Skeletal muscle cell (primary cell): Measurements from ENCODE around the gene FGD2.
A peak's percentile ranks its signal among the peaks of the same experiment; 100 is the strongest.

Experiments used
- DNase-seq: peaks from one replicate; pipeline ENCODE4 v3.0.0-alpha.2; 2010; ENCODE audit warnings: low read depth
- H3K4me3 ChIP-seq: 2 replicates; pipeline ENCODE4 v1.5.1; 2011; ENCODE audit warnings: low read depth, mild to moderate bottlenecking, control low read depth, low read length, moderate library complexity

Gene FGD2

GRCh38 chr6:36970892-36971842 is 34.3 kb upstream of the FGD2 start:
- no peak for DNase-seq
- no peak overlapping the region for H3K4me3 ChIP-seq

DNA sequence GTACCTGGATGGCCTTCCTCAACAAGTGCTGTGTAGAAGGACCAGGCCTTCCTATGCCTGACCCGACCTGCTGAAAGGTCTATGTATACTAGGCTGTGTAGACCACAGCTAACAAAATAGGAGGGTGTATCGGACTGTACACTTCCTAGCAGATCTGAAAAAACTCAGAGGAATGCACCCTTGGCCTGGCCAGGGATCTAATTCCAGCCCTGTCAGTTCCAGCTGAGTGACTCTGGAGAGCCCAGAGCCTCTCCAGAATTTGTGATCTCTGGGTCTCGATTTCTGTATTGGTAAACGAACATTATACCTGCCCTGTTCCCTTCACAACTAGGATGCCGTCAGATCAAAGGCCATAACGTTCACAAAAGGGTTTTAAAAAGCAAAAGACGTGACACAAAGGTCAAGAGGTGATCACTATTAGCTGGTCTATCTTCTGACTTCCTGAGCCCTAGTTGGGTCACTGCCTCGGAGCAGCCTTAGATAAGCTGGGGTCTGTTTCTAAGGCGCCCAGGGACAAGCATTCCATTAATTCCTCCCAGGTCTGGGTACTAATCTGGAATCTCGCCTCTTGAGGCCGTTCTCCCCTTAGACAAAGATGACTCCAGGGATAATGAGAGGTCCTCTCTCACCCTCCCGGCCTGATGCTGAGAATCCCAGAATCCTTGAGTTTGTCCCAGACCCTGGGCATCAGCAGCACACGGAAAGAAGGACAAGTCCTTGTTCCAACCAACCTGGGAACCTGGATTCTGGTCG is 33.4 kb upstream of the FGD2 start:
- DNase-seq: no peak
- H3K4me3 ChIP-seq: no peak overlapping the region

- no peak overlapping the region for H3K4me3 ChIP-seq
- no peak for DNase-seq
Observed at GRCh38 chr6:36973190-36973589, 32.3 kb upstream of the FGD2 start.

DNA sequence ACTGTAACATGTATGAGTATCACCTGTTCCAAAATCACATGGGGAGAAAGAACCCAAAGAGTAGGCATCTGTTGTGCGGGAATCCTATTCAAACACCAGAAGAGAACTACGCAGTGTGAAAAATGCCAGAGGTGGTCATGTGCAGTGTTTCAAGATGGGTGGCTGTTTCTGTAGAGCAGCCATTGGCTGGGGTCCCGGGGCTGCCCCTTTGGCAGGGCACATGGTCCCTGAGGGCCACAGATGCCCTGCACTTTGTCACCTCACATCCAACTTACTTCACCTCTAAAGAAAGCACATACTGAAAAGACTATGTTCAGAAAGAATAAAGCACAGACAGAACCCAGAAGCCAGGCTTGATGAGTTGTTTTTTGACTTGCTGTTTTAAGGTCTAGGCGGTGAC is 31.8 kb upstream of the FGD2 start:
- DNase-seq: no peak
- H3K4me3 ChIP-seq: no peak overlapping the region

DNA sequence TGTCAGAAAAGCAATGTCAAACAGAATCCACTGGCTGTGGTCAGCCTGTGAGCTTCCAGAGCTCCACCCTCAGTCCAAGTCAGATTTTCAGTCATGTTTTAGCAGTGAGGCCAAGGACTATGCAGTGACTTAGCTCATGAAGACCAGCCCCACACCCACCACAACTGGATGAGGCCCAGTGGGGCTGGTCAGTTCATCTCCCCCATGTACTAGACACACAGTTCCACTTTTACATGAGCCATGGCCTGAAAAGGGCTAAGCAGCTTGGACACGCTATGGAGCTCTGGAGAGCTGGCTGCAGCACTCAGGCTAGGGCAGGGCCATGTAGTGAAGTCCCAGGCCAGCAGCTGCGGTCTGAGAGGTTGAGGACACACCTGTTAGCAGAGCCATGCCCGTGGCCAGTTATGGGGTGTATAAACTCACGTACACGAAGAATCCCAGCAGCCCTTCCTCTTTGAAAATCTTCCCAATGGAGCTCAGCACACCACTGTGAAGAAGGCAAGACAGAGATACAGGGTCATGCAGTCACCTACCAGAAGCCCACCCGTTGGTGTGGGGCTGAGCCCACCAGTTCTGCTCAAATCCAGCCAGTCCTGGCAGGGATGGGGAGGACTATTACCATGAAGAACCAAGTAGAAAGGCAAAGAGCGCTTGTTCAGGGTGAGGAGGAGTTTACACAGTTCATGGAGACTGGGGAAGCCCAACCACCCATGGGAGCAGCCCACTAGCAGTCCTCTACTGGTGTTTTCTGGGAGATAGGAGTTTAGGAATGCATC is 30.0 kb upstream of the FGD2 start:
- DNase-seq: no peak

DNA sequence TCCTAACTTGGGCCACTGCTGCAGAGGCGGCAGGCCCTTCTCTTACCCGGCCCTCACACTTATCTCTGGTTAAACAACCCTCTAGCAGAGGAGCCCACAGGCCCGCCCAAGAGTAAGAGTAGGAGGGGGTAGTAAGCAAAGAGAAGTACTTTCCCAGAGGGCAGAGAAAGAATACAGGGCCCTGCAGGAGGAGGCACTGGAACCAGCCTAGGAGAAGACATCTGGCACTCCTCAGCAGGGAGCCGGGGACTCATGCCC is 29.5 kb upstream of the FGD2 start:
- H3K4me3 ChIP-seq: no peak overlapping the region
- DNase-seq: no peak

More for the DNA sequence above, 30.0 kb upstream of the FGD2 start:
- H3K4me3 ChIP-seq: no peak overlapping the region

DNA sequence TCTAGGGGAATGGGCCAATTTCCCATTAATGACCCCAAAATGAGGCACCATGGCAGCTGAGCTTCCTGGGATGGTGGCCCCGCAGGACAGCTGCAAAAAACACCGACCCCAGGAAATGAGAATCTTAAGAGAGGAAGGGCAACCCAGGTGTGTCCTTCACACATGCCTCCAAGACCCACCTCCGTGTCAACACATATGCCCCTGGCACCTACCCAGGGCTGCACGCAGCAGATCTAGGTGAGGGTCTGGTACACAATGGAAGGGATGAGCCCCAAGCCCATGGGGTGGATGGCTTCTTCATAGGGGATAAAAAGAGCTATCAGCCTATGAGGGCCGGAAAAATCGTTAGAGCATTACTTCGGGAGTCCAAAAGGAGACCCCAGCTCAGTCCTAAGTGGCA is 28.9 kb upstream of the FGD2 start:
- no peak overlapping the region for H3K4me3 ChIP-seq
- no peak for DNase-seq

GRCh38 chr6:36976931-36977330 is 28.5 kb upstream of the FGD2 start:
- no peak for DNase-seq
- no peak overlapping the region for H3K4me3 ChIP-seq

DNA sequence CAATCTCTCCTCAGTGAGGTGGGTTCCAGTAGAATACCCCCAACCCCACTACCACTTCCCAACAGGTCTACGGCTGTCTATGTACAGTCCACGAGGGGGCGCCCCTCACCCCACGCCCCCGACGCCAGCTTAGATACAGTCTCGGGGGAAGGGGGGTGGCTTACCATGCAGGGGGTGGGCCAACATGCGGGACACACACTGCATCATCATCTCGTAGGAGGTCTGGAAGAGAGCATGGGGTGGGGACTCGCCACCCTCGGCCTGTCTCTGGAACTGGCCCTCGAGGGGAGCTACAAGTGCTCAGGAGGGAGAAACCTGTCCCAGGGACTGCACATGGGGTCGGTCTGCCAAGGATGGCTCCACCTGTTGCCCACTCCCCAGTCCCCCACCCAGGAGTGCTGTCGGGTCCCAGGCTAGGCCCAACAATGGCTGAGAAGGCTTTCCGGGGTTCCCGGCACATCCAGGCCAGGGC is 27.9 kb upstream of the FGD2 start:
- no peak for DNase-seq
- no peak overlapping the region for H3K4me3 ChIP-seq

- no peak overlapping the region for H3K4me3 ChIP-seq
- no peak for DNase-seq
Observed at GRCh38 chr6:36978421-36979346, 26.8 kb upstream of the FGD2 start.

GRCh38 chr6:36979347-36979742 is 26.1 kb upstream of the FGD2 start:
- no peak overlapping the region for H3K4me3 ChIP-seq
- DNase-seq: peak; percentile 15

DNA sequence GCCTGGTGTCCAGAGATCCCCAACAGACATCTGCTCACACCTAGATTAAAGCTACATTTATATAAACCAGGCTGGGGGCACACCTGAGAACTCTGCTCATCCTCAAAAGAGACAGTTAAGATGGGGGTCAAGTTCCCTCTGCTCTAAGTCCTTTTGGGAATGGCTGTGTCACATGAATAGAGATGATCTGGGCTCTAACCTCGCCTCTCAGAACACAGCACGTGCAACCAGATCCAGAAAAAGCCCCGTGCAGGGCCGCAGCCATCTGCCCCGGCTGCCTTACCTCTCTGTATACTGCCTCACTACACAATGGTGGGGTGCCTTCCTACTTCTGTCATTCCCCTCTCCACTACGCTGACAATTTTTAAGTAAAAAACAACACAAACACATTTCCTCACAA is 25.3 kb upstream of the FGD2 start:
- no peak for DNase-seq
- H3K4me3 ChIP-seq: no peak overlapping the region

DNA sequence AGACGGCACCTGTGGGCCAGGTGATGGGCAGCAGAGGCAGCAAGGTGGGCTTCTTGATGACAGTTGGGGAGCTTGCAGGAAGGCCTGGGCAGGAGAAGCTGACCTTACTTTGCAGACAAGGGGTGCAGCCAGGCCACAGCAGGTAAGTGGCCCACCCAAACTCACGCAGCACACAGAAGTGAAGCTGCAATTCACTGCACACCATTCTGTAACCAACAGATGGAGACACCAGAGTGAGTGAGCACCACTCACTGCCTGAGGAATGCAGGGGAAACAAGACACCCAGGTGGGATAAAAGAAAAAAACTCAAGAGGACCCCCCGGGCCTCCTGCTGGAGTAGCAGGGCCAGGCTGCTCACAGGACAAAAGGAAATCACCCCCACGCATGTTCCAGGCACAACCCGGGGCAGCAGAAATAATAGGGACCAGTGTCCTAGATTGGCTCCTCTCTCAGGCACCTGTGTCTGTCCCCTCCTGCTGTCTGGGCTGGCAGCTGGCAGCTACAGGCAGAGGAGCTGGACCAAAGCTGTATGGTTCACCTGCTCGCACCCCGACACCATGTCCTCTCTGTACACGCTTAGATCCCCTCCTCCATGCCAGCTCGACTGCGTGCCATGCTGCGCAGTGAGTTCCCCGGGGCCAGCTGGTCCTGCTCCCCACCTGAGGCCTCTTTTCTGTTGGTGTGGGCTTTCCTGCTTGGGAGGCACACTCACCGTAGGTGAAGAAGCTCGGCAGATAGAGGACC is 24.4 kb upstream of the FGD2 start:
- H3K4me3 ChIP-seq: no peak overlapping the region
- DNase-seq: no peak

- no peak overlapping the region for H3K4me3 ChIP-seq
- no peak for DNase-seq
Observed at GRCh38 chr6:36983538-36983937, 21.9 kb upstream of the FGD2 start.

DNA sequence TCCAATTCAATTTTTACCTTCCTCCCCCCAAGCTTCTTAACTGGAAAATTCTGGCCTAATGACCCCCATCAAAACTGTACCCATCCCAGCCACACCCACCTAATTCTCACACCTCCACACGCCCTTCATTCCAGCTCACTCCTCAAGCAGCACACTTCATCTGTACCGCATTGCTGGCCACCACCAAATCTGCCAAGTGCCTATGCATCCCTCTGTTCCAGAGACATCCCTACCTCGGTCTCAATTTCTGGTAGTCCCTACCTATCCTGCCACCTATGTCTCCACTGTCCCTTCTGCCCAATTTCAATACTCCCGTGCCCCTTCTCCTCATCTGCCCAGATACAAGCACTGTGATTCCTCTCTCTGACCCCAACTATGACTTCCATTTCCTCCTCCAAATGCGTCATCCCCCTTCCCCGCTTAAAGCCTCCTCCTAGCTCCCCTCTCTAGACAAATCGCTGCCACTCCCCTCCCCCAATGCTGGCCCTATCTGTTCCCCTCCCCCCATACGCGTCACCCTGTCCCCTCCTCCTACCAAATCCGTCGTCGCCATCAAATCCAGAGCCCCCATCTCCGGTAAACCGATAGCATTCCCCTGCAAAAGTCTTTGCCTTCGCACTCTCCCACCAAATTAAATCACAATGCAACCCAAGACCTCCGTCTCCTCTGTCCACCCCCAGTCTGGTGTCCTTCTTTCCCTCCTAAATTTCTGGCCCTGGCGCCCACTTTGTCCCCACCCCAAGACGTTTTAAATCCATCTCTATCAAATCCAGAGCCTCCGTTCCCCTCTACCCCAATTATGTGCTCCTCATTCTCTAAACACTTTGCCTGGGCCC is 20.7 kb upstream of the FGD2 start:
- H3K4me3 ChIP-seq: peak overlapping the region; percentile 98
- peak; percentile 49 for DNase-seq

GRCh38 chr6:36985417-36985807 is 20.0 kb upstream of the FGD2 start:
- peak overlapping the region; percentile 98 for H3K4me3 ChIP-seq
- DNase-seq: no peak

DNA sequence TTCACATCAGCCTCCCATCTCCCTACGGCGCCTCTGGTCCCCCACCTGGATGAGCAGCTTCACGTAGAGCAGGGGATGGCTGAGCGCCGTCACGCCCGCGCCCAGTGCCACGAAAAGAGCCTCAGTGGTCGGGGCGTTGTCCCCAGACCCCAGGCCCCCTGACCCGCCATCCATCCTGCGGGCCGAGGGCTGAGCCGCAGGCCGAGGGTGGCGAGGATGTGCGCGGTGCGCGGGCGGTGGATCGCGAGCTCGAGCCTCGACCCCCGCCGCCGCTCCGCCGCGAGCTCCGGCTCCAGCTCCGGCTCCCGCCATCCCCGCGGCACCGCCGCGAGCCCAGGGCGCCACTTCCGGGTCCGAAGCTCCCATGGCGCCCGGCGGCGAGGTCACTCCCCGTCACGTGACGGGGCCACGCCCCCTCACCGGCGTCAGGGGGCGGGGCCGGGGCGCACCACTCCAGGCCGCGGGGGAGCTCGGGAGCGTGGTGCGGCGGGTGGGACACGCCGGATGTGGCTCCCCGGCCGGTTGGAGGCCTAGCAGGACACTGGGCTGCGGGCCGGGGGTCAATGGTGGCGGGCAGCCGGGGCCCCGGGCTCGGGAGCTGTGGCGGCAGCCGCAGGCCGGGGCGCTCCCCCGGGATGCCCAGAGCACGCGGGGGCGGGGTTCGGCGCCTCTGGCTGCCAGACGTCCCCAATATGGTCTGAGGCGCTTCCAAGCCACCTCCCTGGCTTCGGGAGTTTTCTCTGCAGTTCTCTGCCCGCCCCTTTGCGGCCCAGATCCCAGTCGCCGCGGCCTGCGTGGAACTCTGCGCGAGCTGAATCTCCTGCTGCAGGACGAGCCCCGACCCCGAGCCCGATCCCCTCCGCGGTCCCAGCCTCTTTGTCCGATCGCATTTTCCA is 19.4 kb upstream of the FGD2 start, which contains the start of gene MTCH1:
TSS of gene MTCH1 (minus strand) at position 389 of the 896 bp plus-strand sequence. CDS start at position 366, 23 bp downstream.
- DNase-seq: peak; percentile 64
- H3K4me3 ChIP-seq: peak within 1 kb of the TSS; percentile 98
